GM21367 (cell line): Measurements from ENCODE around the gene FLT4.

Experiments used
- ATAC-seq: cut with Tn5 transposase; IDR thresholded peaks from one replicate; pipeline ENCODE4 v1.9.1; 2021; ENCODE audit not compliant: unreplicated experiment

Gene FLT4

GRCh38 chr5:180594311-180595045 lies 54.9 kb downstream of the FLT4 start:
- no peak for ATAC-seq

- no peak for ATAC-seq
Observed at GRCh38 chr5:180593446-180594206, 55.8 kb downstream of the FLT4 start.

DNA sequence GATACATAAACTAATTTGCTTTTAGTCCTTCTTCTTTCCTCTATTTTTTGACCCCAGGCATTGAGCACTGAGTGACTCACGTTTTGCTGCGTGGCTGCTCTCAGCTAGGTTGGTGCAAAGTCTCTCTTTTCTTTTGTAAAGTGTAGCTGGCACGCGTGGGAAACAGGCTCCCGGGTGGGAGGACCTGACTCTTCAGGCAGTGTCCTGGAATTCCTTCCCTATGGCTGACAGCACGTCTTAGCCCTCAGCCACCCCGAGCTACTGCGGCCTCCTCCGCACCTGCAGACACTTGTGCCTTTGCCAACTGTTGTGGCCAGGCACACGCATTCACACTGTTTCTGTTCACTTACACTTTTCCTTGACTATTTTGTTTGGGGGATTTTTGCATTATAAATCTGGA lies 57.2 kb downstream of the FLT4 start:
- no peak for ATAC-seq

GRCh38 chr5:180591311-180591887 lies 58.0 kb downstream of the FLT4 start, which contains the start of gene SCGB3A1:
TSS of gene SCGB3A1 (minus strand) at chr5:180591499. CDS start at chr5:180591462, 37 bp downstream.
- ATAC-seq, result no peak

- no peak for ATAC-seq
Observed at GRCh38 chr5:180590543-180591310, 58.7 kb downstream of the FLT4 start.

GRCh38 chr5:180589771-180590542 lies 59.4 kb downstream of the FLT4 start:
- no peak for ATAC-seq

DNA sequence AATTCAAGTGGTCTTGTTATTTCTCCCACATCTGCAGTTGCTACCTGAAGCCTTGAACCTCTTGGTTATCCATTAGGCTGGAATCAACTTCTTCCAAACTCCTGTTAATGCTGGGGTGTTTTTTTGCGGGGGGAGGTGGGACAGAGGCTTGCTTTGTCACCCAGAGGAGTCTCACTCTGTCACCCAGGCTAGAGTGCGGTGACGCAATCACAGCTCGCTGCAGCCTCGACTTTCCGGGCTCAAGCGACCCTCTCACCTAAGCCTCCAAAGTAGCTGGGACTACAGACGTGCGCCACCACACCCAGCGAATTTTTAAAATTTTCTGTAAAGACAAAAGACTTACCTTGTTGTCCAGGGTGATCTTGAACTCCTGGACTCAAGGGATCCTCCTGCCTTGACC lies 62.5 kb downstream of the FLT4 start:
- no peak for ATAC-seq

DNA sequence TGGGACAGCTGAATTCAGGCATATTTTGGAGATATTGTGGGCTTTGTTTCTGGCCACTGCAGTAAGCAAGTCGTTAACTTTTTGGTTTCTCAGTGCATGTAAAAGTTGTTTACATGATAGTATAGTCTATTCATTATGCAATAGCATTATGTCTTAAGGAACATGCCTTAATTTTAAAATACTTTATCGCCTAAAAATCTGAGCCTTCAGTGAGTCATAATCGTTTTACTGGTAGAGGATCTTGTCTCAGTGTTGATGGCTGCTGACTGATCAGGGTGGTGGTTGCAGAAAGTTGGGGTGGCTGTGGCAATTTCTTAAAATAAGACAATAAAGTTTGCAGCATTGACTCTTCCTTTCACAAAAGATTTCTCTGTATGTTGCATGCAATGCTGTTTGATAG lies 63.2 kb downstream of the FLT4 start:
- no peak for ATAC-seq

DNA sequence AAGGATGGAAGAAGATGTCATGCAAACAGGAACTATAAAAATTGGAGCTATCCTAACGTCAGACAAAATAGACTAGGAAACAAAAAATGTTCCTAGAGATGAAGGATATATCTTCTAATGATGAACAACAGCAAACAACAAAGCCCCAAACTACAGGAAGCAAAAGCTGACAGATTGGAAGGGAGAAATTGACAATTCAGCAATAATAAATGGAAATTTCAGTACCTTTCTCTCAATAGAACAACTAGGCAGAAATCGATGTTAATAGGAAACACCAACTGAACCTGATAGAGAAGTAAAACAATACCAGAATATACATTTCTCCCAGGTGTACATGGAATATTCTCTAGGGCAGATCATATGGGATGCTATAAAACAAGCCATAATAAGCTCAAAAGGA lies 65.7 kb downstream of the FLT4 start:
- ATAC-seq, result no peak

- no peak for ATAC-seq
Observed at GRCh38 chr5:180580681-180581080, 68.7 kb downstream of the FLT4 start.

GRCh38 chr5:180575571-180575970 lies 73.8 kb downstream of the FLT4 start:
- ATAC-seq, result no peak

DNA sequence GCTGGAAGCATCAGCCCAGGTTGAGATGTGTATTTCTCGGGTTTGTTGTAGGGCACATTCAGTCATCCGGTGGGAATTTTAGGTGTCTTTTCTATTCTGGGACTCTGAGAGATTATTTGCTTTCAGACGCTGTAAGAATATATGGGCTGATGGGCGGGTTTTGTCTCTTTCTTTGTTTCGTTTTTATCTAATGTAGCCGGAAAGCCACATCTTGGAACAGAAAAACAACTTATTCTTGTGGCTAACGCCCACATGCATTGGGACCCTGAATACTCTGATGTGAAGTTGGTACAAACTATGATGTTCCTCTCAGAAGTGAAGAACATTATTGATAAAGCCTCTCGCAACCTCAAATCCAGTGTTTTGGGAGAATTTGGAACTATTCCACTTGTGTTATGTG lies 80.5 kb downstream of the FLT4 start:
- ATAC-seq, result no peak

GRCh38 chr5:180563994-180564393 lies 85.4 kb downstream of the FLT4 start:
- no peak for ATAC-seq

DNA sequence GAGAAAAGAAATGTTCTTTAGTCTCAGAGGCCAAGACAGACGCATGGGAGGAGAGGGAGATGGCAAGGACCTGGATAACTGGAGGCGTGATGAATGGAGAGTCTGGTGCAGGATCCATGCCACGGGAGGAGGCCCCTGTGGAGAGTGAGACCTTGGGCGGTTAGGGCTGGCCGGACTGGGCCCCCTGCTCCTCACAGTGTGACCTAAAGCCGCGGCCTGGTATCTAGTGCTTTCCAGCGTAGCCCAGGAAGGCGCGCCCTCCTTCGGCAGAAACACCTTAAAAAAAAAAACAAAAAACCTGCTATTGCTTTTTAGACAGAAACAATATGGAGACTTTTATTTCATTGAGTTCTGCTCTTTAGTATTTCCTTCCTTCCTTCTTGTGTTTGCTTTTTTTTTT lies 91.2 kb downstream of the FLT4 start:
- ATAC-seq, result no peak

GRCh38 chr5:180557217-180557809 lies 92.1 kb downstream of the FLT4 start:
- no peak for ATAC-seq

- no peak for ATAC-seq
Observed at GRCh38 chr5:180555168-180555921, 94.1 kb downstream of the FLT4 start.

DNA sequence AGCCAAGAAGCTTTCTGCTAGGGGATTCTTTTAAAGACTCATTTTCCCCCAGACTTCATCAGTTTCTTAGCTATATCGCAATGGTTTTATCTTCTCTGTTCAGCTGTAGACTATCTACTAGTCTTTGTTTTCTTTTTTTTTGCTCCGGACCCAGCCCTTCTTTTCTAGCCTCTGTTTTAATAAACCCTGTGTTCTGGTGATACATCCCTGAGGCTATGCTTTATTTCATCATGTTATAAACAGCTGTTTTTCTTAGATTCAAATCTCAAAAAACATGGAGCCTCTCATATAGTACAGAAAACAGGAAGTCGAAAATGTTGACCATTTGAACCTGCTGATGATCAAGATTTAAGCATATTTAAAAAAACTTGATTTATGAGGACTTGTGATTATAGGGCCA lies 95.9 kb downstream of the FLT4 start:
- ATAC-seq, result no peak
